Fibroblast of lung (primary cell): ENCODE measurements around the gene B4GALT6.

Source experiments
- CTCF ChIP-seq, 2 donors: IDR thresholded peaks in 1 of 2; conservative IDR thresholded peaks in 1 of 2; 1 replicate in 1 of 2; 2 replicates in 1 of 2; pipeline ENCODE4 v1.5.1; 2011 to 2012; ENCODE audit warnings: low read length in 2 of 2, control low read depth in 1 of 2, inconsistent platforms in 1 of 2, low read depth in 1 of 2, mild to moderate bottlenecking in 1 of 2
- EZH2 ChIP-seq: IDR thresholded peaks from 2 replicates; pipeline ENCODE4 v1.5.1; 2012; ENCODE audit warnings: low read length, control low read depth, mild to moderate bottlenecking; ENCODE audit errors: missing control alignments

- no peak for TF ChIP-seq CTCF (conservative IDR thresholded peaks at IDR 0.05 in 1 of 2, IDR thresholded peaks at IDR 0.05 in 1 of 2; ENCODE audit: low read depth in 1 of 2, low read length in 2 of 2)
- no peak for TF ChIP-seq EZH2
These were observed 23.4 kb upstream of the B4GALT6 start for GRCh38 chr18:31707815-31708214.
